Left kidney (tissue), 2 donors: ENCODE results near the gene LYRM1. TPM values are rescaled to one million over a fixed set of nuclear protein-coding genes. Genes with fewer than 3 reads are reported as not detected.
"Not testable (repeated sequence)": the region's sequence is repeated elsewhere in the genome, so short reads cannot be mapped to it uniquely, and the experiment has no call there.

Source experiments
- DNase-seq: peaks from one replicate; pipeline ENCODE4 v3.0.0-alpha.2; 2013
- polyA plus RNA-seq: library from polyadenylated mRNA; unstranded; fragments of 120-200 nt; gene quantifications from one replicate; pipeline ENCODE4 v1.2.1, GENCODE V29; 2013; ENCODE audit not compliant: insufficient read length

LYRM1 gene
- polyA plus RNA-seq, 1 donor = 51.0 TPM

- no peak for DNase-seq
Measured at GRCh38 chr16:20931066-20931600, 30.6 kb downstream of the LYRM1 start.

DNA sequence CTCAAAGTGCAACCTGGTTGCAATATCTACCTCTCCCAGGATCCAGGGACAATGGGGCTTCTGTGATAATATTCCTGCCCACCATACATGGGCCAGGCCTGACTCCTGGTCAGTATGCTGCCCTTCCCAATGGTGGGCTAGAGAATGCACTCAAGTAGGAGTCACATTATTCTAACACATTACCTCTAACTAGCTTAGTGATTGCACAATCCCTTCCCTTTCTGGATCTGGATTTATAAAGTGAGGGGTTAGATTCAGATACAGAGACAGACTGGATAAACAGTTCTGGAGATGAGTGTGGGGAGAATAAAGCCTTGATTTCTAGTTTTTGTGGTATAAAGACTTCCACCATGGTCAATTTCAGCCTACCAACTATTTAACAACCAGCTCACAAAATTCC, 33.0 kb downstream of the LYRM1 start:
- DNase-seq = no peak

DNA sequence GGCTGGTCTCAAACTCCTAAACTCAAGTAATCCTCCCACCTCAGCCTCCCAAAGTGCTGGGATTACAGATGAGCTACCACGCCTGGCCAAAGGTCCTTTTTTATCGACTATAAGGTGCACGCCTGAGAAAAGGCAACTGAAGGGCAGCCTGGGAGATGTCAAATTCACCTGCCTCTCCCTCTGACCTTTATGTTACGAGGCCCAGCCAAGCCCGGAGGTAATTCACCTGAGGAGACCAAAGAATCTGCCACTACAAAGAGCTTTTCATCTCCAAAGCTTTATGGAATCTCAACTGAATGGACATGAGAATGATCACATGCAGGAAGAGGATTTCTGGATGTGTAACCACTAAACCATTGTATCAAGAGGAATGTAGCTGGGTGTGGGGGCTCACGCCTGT, 37.2 kb downstream of the LYRM1 start:
- no peak for DNase-seq

DNA sequence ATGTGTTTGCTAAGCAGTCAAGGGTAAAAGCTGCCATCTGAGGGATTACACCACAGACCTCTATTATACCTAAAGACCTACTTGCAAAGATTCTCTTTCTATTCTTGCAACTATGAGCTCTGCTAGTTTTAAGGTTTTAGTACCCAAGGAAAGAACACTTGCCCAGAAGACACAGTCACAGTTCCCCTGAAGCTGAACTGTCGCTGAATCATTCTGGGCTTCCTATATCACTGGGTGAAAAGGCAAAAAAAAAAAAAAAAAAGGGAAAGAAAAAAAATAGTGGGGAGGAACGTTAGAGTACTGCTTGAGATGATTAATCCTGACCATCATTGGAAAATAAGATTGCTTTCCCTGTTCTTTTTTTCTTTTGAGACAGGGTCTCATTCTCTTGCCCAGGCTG, 37.9 kb downstream of the LYRM1 start:
- DNase-seq = no peak

GRCh38 chr16:20939611-20940010, 39.0 kb downstream of the LYRM1 start:
- DNase-seq = no peak

DNA sequence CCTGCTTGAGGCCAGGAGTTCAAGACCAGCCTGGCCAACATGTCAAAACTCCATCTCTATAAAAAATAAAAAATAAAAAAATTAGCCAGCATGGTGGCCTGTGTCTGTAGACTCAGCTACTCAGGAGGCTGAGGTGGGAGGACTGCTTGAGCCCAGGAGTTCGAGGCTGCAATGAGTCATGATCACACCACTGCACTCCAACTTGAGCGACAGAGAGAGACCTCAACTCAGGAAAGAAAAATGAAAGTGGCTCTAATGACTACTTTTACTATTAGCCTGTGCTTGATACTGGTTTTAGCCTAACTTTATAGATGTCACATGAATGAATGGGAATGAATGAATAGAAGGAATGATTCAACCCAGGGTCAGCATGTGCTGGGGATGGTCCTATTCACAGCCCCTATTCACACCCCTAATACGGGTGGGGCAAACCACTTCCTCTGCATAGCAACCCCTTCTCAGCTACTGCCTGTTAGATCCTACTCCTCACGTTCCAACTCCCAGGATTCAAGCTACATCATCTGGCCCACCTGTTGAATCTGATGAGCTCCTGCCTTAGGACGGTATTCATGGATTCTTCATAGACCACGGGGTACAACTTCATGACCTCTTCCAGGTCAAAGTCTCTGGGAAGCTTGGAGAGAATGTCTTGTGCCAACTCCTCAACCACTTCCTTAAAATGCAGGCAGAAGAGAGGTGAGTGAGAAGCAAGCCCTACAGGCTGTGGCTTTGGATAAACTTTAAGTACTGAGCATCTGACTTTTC, 40.5 kb downstream of the LYRM1 start:
- no peak for DNase-seq

DNA sequence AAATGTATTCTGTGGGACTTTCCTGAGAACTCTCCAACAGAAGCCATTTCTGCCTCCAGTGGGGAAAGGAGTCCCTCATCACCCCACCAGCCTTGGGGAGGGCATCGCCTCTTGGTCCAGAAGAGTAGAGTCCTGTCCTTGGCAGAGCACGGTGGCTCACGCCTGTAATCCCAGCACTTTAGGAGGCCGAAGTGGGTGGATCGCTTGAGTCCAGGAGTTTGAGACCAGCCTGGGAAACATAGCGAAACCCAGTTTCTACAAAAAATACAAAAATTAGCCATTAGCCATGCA, 41.0 kb downstream of the LYRM1 start:
- DNase-seq = no peak

DNA sequence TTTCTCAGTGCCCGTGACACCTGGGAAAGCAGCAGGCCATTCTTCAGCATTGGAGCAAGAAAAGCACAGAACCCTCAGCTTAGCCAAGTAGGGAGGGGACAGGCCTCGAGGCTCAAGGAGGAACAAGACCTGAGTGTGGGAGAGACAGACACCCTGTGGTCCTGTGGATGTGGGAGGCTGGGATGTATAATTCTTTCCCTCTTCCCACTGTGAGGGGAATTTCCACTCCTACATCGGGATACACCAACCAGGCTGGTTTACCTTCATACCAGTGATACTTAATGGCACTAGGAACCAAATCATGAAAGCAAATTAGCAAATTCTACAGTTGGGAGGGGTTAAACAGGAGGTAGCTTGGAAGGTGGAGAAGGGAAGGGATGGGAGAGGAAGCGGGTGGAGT, 41.7 kb downstream of the LYRM1 start:
- DNase-seq = no peak

DNA sequence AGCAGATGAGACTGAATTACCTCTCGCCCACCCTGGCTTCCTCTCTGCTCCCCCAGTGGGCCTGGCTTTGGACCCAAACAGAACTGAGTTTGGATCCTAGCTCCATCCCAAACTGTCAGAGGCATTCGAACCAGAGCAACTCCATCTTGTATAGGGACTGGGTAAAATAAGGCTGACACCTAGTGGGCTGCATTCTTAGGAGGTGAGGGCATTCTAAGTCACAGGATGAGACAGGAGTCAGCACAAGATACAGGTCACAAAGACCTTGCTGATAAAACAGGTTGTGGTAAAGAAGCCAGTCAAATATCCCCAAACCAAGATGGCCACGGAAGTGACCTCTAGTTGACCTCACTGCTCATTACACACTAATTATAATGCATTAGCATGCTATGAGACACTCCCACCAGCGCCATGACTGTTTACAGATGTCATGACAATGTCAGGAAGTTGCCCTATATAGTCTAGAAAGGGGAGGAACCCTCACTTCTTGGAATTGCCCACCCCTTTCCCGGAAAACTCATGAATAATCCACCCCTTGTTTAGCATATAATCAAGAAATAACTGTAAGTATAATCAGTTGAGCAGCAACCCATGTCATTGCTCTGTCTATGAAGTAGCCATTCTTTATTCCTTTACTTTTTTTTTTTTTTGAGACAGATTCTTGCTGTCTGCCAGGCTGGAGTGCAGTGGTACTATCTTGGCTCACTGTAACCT, 44.4 kb downstream of the LYRM1 start:
- DNase-seq = no peak

DNA sequence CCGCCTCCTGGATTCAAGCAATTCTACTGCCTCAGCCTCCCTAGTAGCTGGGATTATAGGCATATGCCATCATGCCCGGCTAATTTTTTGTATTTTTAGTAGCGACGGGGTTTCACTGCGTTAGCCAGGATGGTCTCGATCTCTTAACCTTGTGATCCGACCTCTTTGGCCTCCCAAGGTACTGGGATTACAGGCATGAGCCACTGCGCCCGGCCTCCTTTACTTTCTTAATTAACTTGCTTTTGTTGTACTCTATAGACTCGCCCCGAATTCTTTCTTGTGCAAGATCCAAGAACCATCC, 45.0 kb downstream of the LYRM1 start:
- not testable (repeated sequence) for DNase-seq

GRCh38 chr16:20946015-20946629, 45.6 kb downstream of the LYRM1 start:
- no peak for DNase-seq

GRCh38 chr16:20948444-20948843, 47.9 kb downstream of the LYRM1 start:
- no peak for DNase-seq

DNA sequence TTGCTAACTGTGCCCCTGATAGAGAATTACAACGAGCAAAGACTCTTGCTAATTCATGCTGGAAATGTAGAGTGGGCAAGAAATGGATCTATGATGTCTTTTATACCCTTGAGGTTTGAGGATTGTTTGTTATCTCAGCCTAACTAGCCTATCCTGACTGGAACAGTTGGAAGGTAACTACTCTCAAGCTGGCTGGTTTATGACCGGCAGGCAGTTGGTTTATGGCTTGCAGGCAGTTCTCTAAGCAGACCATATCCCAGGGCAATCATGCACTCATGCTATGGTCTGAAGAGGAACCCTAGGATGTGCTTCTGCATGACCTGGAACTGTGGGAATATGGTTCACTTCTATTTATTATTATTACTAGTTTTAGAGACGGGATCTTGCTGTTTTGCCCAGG, 49.1 kb downstream of the LYRM1 start:
- DNase-seq = no peak

- DNase-seq = no peak
Measured at GRCh38 chr16:20950294-20950693, 49.7 kb downstream of the LYRM1 start.

- no peak for DNase-seq
Measured at GRCh38 chr16:20952139-20952920, 51.8 kb downstream of the LYRM1 start.

GRCh38 chr16:20954574-20954973, 54.0 kb downstream of the LYRM1 start:
- DNase-seq = no peak

- DNase-seq = peak; percentile 60
Measured at GRCh38 chr16:20956319-20956718, 55.7 kb downstream of the LYRM1 start.

DNA sequence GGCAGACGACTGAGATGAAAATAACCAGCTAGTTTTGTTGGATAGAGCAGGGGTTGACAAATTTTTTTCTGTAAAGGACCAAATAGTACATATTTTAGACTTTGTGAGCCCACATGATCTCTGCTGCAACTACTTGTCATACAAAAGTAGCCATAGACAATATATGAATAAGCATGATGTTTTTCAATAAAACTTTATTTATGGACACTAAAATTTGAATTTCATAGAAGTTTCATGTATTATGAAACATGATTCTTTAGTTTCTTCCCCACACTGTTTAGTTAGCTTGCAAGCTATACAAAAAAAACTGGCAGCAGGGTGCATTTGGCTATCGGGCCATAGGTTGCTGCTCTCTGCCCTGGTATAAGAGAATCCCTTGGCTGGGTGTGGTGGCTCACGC, 56.6 kb downstream of the LYRM1 start:
- no peak for DNase-seq

- DNase-seq = no peak
Measured at GRCh38 chr16:20960899-20961298, 60.3 kb downstream of the LYRM1 start.

DNA sequence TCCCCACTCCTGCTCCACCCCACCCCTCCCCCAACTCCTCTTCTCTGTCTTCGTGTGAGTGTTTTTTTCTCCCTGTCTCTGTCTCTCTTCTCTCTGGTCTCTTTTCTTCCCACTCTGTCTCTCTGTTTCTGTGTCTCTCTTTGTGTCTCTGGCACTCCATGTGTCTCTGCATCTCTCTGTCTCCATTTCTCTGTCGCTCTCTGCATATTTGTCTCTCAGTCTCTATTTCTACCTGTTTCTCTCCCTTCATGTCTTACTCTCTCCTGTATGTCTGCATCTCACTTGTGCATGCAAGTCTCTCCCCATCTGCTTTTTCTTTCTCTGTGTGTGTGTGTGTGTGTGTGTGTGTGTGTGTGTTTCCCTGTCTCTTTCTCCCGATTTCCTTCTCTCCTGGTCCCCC, 68.2 kb downstream of the LYRM1 start:
- no peak for DNase-seq

- DNase-seq = no peak
Measured at GRCh38 chr16:20969386-20969785, 68.8 kb downstream of the LYRM1 start.

- DNase-seq = peak; percentile 35
Measured at GRCh38 chr16:20971401-20971800, 70.8 kb downstream of the LYRM1 start.

DNA sequence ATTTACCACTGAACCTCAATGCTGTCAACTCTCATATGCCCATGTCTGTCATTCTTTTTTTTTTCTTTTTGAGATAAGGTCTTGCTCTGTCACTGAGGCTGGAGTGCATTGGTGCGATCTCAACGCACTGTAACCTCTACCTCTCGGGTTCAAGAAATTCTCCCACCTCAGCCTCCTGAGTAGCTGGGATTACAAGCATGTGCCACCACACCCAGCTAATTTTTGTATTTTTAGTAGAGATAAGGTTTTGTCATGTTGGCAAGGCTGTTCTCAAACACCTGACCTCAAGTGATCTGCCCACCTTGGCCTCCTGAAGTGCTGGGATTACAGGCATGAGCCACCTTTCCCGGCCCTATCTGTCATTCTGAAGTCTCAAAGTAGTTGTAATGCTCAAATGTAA, 72.6 kb downstream of the LYRM1 start:
- not testable (repeated sequence) for DNase-seq
